Neuronal stem cell (in vitro differentiated cells): ENCODE measurements around the gene IVNS1ABP.

Source experiments
- DNase-seq: peaks from one replicate; pipeline ENCODE4 v3.0.0-alpha.2; 2013; ENCODE audit warnings: low spot score
- H2AFZ ChIP-seq: one replicate; pipeline ENCODE4 v1.6.1; 2013; ENCODE audit warnings: mild to moderate bottlenecking, low read length, inconsistent platforms
- H2AK5ac ChIP-seq: 2 replicates; pipeline ENCODE4 v1.6.1; 2013; ENCODE audit warnings: low read depth, mild to moderate bottlenecking, inconsistent platforms, low read length, moderate library complexity, mixed read lengths
- H2BK120ac ChIP-seq: 2 replicates; pipeline ENCODE4 v1.6.1; 2013; ENCODE audit warnings: low read depth, mild to moderate bottlenecking, inconsistent platforms, low read length, moderate library complexity, mixed read lengths
- H2BK12ac ChIP-seq: one replicate; pipeline ENCODE4 v1.6.1; 2013; ENCODE audit warnings: low read length, inconsistent platforms
- H2BK15ac ChIP-seq: 2 replicates; pipeline ENCODE4 v1.6.1; 2013; ENCODE audit warnings: mild to moderate bottlenecking, low read length, inconsistent platforms, mixed read lengths
- H2BK5ac ChIP-seq: one replicate; pipeline ENCODE4 v1.6.1; 2013; ENCODE audit warnings: inconsistent platforms, mild to moderate bottlenecking, low read length, moderate library complexity
- H3K14ac ChIP-seq: one replicate; pipeline ENCODE4 v1.6.1; 2013; ENCODE audit warnings: low read length, inconsistent platforms
- H3K18ac ChIP-seq: 2 replicates; pipeline ENCODE4 v1.6.1; 2013; ENCODE audit warnings: low read length, inconsistent platforms
- H3K23ac ChIP-seq: 2 replicates; pipeline ENCODE4 v1.6.1; 2013; ENCODE audit warnings: low read depth, mild to moderate bottlenecking, mixed read lengths, low read length, inconsistent platforms; ENCODE audit not compliant: poor library complexity
- H3K27ac ChIP-seq: replicated peaks from 3 replicates; pipeline ENCODE4 v1.5.1; 2013; ENCODE audit warnings: low read length, inconsistent platforms
- H3K27me3 ChIP-seq, 3 experiments: 2 replicates each; pipeline ENCODE4 v1.6.1; 2013; ENCODE audit warnings: low read length in 3 of 3, mild to moderate bottlenecking in 2 of 3, inconsistent platforms in 1 of 3, low read depth in 1 of 3, mixed read lengths in 1 of 3, moderate library complexity in 1 of 3; ENCODE audit not compliant: control insufficient read depth in 3 of 3, insufficient read depth in 3 of 3
- H3K36me3 ChIP-seq, 2 donors: replicated peaks in 1 of 2; 2 replicates each; pipeline ENCODE4 v1.6.1; 2013; ENCODE audit warnings: low read length in 2 of 2; ENCODE audit not compliant: control insufficient read depth in 2 of 2, insufficient read depth in 2 of 2
- H3K4ac ChIP-seq: 2 replicates; pipeline ENCODE4 v1.6.1; 2013; ENCODE audit warnings: inconsistent platforms, mild to moderate bottlenecking, low read length, moderate library complexity
- H3K4me1 ChIP-seq, 2 donors: 1 replicate in 1 of 2; 2 replicates in 1 of 2; pipeline ENCODE4 v1.6.1; 2013; ENCODE audit warnings: low read length in 2 of 2, low read depth in 1 of 2; ENCODE audit not compliant: control insufficient read depth in 2 of 2, insufficient read depth in 1 of 2
- H3K4me2 ChIP-seq: one replicate; pipeline ENCODE4 v1.6.1; 2013; ENCODE audit warnings: mild to moderate bottlenecking, low read length, inconsistent platforms; ENCODE audit not compliant: insufficient read depth, poor library complexity, severe bottlenecking
- H3K4me3 ChIP-seq, 2 donors: 2 replicates each; pipeline ENCODE4 v1.5.1; 2013; ENCODE audit warnings: low read length in 2 of 2, mild to moderate bottlenecking in 2 of 2, inconsistent platforms in 1 of 2, moderate library complexity in 1 of 2
- H3K79me1 ChIP-seq: one replicate; pipeline ENCODE4 v1.6.1; 2013; ENCODE audit warnings: low read depth, mild to moderate bottlenecking, inconsistent platforms, low read length, moderate library complexity
- H3K9ac ChIP-seq: one replicate; pipeline ENCODE4 v1.6.1; 2013; ENCODE audit warnings: mild to moderate bottlenecking, low read depth, low read length, inconsistent platforms; ENCODE audit not compliant: poor library complexity
- H3K9me3 ChIP-seq, 2 donors: replicated peaks in 1 of 2; 2 replicates each; pipeline versions ENCODE3 to v1.6.1; 2013; ENCODE audit warnings: low read length in 2 of 2, mild to moderate bottlenecking in 2 of 2, inconsistent platforms in 1 of 2, low read depth in 1 of 2, mixed read lengths in 1 of 2, moderate library complexity in 1 of 2; ENCODE audit not compliant: control insufficient read depth in 2 of 2, insufficient read depth in 1 of 2
- H4K8ac ChIP-seq: one replicate; pipeline ENCODE4 v1.6.1; 2013; ENCODE audit warnings: low read depth, mild to moderate bottlenecking, inconsistent platforms, low read length, moderate library complexity
- H4K91ac ChIP-seq: one replicate; pipeline ENCODE4 v1.6.1; 2013; ENCODE audit warnings: low read length, low read depth, mild to moderate bottlenecking, inconsistent platforms; ENCODE audit not compliant: poor library complexity
- WGBS, 2 donors: extraction: QIAGEN DNeasy Blood & Tissue Kit; methylation state at CpG; one replicate each; pipeline ENCODE4 v1.1.7; 2013; ENCODE audit warnings: missing lambda C conversion rate in 2 of 2, mixed read lengths in 1 of 2; ENCODE audit not compliant: insufficient read length in 2 of 2, insufficient replicate concordance in 1 of 2; ENCODE audit errors: extremely low coverage in 2 of 2; 5-methylcytosine and 5-hydroxymethylcytosine counted together

The IVNS1ABP gene

GRCh38 chr1:185263292-185263691 is 53.8 kb downstream of the IVNS1ABP start:
- H3K4ac ChIP-seq = no peak overlapping the region

GRCh38 chr1:185262151-185262550 is 54.9 kb downstream of the IVNS1ABP start:
- H3K36me3 ChIP-seq = no peaks in the 10 kb centered on the region
- no peaks in the 10 kb centered on the region for H3K9me3 ChIP-seq
- H2BK15ac ChIP-seq = no peak overlapping the region
- H3K18ac ChIP-seq = no peak overlapping the region
- no peak overlapping the region for H3K14ac ChIP-seq
- H3K4me2 ChIP-seq = no peak overlapping the region
- DNase-seq = no peak
- H3K9ac ChIP-seq = no peak overlapping the region
- H3K27ac ChIP-seq = no peak overlapping the region
- no peak overlapping the region for H2BK5ac ChIP-seq
- H4K91ac ChIP-seq = no peak overlapping the region
- H3K27me3 ChIP-seq = peaks cover 0 to 2% (median 0%) of the 10 kb centered on the region in 3 experiments
- H3K4ac ChIP-seq = no peak overlapping the region
- no CpG with 5 or more reads among the region's 1 CpG for WGBS, 2 donors
- H3K79me1 ChIP-seq = no peaks in the 10 kb centered on the region
- no peak overlapping the region for H4K8ac ChIP-seq
- H2AK5ac ChIP-seq = no peak overlapping the region
- no peak overlapping the region for H2BK12ac ChIP-seq
- H3K4me3 ChIP-seq = no peak overlapping the region
- H3K4me1 ChIP-seq = no peaks in the 10 kb centered on the region
- no peak overlapping the region for H2AFZ ChIP-seq
- no peak overlapping the region for H3K23ac ChIP-seq
- no peak overlapping the region for H2BK120ac ChIP-seq

More at GRCh38 chr1:185263292-185263691, 53.8 kb downstream of the IVNS1ABP start:
- H2BK12ac ChIP-seq = no peak overlapping the region
- no peaks in the 10 kb centered on the region for H3K79me1 ChIP-seq
- H2AK5ac ChIP-seq = no peak overlapping the region
- no peak overlapping the region for H3K4me3 ChIP-seq
- no peak overlapping the region for H3K9ac ChIP-seq
- H4K8ac ChIP-seq = no peak overlapping the region
- no peak overlapping the region for H2BK15ac ChIP-seq
- H2BK120ac ChIP-seq = no peak overlapping the region
- no peak for DNase-seq
- H2AFZ ChIP-seq = no peak overlapping the region
- no peak overlapping the region for H4K91ac ChIP-seq
- no peaks in the 10 kb centered on the region for H3K9me3 ChIP-seq
- H3K23ac ChIP-seq = no peak overlapping the region
- H3K18ac ChIP-seq = no peak overlapping the region
- H3K36me3 ChIP-seq = no peaks in the 10 kb centered on the region
- H3K27ac ChIP-seq = no peak overlapping the region
- peaks cover 0 to 4% of the 10 kb centered on the region in 2 donors for H3K4me1 ChIP-seq
- H3K27me3 ChIP-seq = peaks cover 0 to 2% (median 0%) of the 10 kb centered on the region in 3 experiments
- WGBS, 2 donors = no CpG with 5 or more reads among the region's 3 CpGs
- H2BK5ac ChIP-seq = no peak overlapping the region
- no peak overlapping the region for H3K4me2 ChIP-seq
- no peak overlapping the region for H3K14ac ChIP-seq

- no peaks in the 10 kb centered on the region for H3K79me1 ChIP-seq
- H3K4ac ChIP-seq = no peak overlapping the region
- H3K14ac ChIP-seq = no peak overlapping the region
- H3K27me3 ChIP-seq = no peaks in the 10 kb centered on the region
- no peaks in the 10 kb centered on the region for H3K4me1 ChIP-seq
- no peak overlapping the region for H4K91ac ChIP-seq
- H3K23ac ChIP-seq = no peak overlapping the region
- no peak overlapping the region for H2BK12ac ChIP-seq
- no peaks in the 10 kb centered on the region for H3K9me3 ChIP-seq
- H2AK5ac ChIP-seq = no peak overlapping the region
- no peak overlapping the region for H3K18ac ChIP-seq
- no peak overlapping the region for H2BK5ac ChIP-seq
- no peak overlapping the region for H3K27ac ChIP-seq
- no CpG with 5 or more reads among the region's 1 CpG for WGBS, 2 donors
- H2BK120ac ChIP-seq = no peak overlapping the region
- no peak overlapping the region for H3K9ac ChIP-seq
- H3K4me2 ChIP-seq = no peak overlapping the region
- H3K36me3 ChIP-seq = no peaks in the 10 kb centered on the region
- no peak for DNase-seq
- no peak overlapping the region for H2BK15ac ChIP-seq
- H3K4me3 ChIP-seq = no peak overlapping the region
- H2AFZ ChIP-seq = no peak overlapping the region
- no peak overlapping the region for H4K8ac ChIP-seq
These were observed 56.4 kb downstream of the IVNS1ABP start for GRCh38 chr1:185260611-185261010.

GRCh38 chr1:185258676-185259075 is 58.4 kb downstream of the IVNS1ABP start:
- Histone ChIP-seq H3K23ac (no peak overlapping the region), H3K4me3 (no peak overlapping the region), H3K27ac (no peak overlapping the region), H4K91ac (no peak overlapping the region), H3K4me1 (no peaks in the 10 kb centered on the region), H3K4ac (no peak overlapping the region), H2BK120ac (no peak overlapping the region), H2AK5ac (no peak overlapping the region), H3K79me1 (no peaks in the 10 kb centered on the region), H4K8ac (no peak overlapping the region), H3K18ac (no peak overlapping the region), H2AFZ (no peak overlapping the region), H3K9ac (no peak overlapping the region), H3K9me3 (no peaks in the 10 kb centered on the region), H3K4me2 (no peak overlapping the region), H3K27me3 (no peaks in the 10 kb centered on the region), H3K36me3 (no peaks in the 10 kb centered on the region), H3K14ac (no peak overlapping the region), H2BK5ac (no peak overlapping the region), H2BK12ac (no peak overlapping the region), H2BK15ac (no peak overlapping the region)
- WGBS, 2 donors = no CpG with 5 or more reads among the region's 1 CpG
- DNase-seq = no peak
